Pons (tissue), 1 donor: ENCODE measurements around the gene GALNT2.

Experiments
- DNase-seq: peaks from one replicate; pipeline ENCODE4 v3.0.0-alpha.2; 2016; ENCODE audit warnings: low spot score

The GALNT2 gene

GRCh38 chr1:230235876-230236275 lies 168.8 kb downstream of the GALNT2 start:
- no peak for DNase-seq

GRCh38 chr1:230236301-230237008 lies 169.4 kb downstream of the GALNT2 start:
- no peak for DNase-seq

- DNase-seq, result no peak
Observed at GRCh38 chr1:230237009-230237370, 170.0 kb downstream of the GALNT2 start.

GRCh38 chr1:230237805-230238204 lies 170.8 kb downstream of the GALNT2 start:
- DNase-seq, result peak; percentile 51

GRCh38 chr1:230240446-230241086 lies 173.5 kb downstream of the GALNT2 start:
- no peak for DNase-seq

GRCh38 chr1:230242326-230242725 lies 175.3 kb downstream of the GALNT2 start:
- no peak for DNase-seq

GRCh38 chr1:230243146-230243545 lies 176.1 kb downstream of the GALNT2 start:
- no peak for DNase-seq

GRCh38 chr1:230243583-230244353 lies 176.7 kb downstream of the GALNT2 start:
- DNase-seq, result no peak

GRCh38 chr1:230246551-230246950 lies 179.5 kb downstream of the GALNT2 start:
- DNase-seq, result no peak

GRCh38 chr1:230248016-230248888 lies 181.2 kb downstream of the GALNT2 start:
- no peak for DNase-seq

- no peak for DNase-seq
Observed at GRCh38 chr1:230248889-230249270, 181.8 kb downstream of the GALNT2 start.

- DNase-seq, result no peak
Observed at GRCh38 chr1:230249695-230250480, 182.8 kb downstream of the GALNT2 start.

GRCh38 chr1:230250666-230251065 lies 183.6 kb downstream of the GALNT2 start:
- DNase-seq, result no peak

GRCh38 chr1:230251644-230252191 lies 184.7 kb downstream of the GALNT2 start:
- no peak for DNase-seq

GRCh38 chr1:230253150-230253549 lies 186.1 kb downstream of the GALNT2 start:
- no peak for DNase-seq

- DNase-seq, result no peak
Observed at GRCh38 chr1:230254265-230254664, 187.2 kb downstream of the GALNT2 start.

- DNase-seq, result no peak
Observed at GRCh38 chr1:230255116-230255515, 188.1 kb downstream of the GALNT2 start.

GRCh38 chr1:230255991-230256390 lies 189.0 kb downstream of the GALNT2 start:
- no peak for DNase-seq

- DNase-seq, result no peak
Observed at GRCh38 chr1:230256896-230257295, 189.9 kb downstream of the GALNT2 start.

GRCh38 chr1:230259621-230260020 lies 192.6 kb downstream of the GALNT2 start:
- DNase-seq, result no peak

- DNase-seq, result no peak
Observed at GRCh38 chr1:230260831-230261230, 193.8 kb downstream of the GALNT2 start.
